ENCODE measurements around the gene NDUFB10.

NDUFB10 gene

GRCh38 chr16:1983544-1984346 is 24.4 kb downstream of the NDUFB10 start, which contains the start of gene GFER:
Gene GFER, plus strand, starts transcription at chr16:1984193. Its CDS starts 26 bp downstream, at chr16:1984219.
- peak; percentile 92 for DNase-seq (ENCODE audit: low spot score)

GRCh38 chr16:1984347-1985225 is 25.2 kb downstream of the NDUFB10 start:
- DNase-seq (ENCODE audit: low spot score): no peak

GRCh38 chr16:1985466-1986150 is 26.3 kb downstream of the NDUFB10 start:
- no peak for DNase-seq (ENCODE audit: low spot score)

GRCh38 chr16:1987198-1987597 is 27.9 kb downstream of the NDUFB10 start:
- no peak for DNase-seq (ENCODE audit: low spot score)

- DNase-seq (ENCODE audit: low spot score): no peak
Measured at GRCh38 chr16:1989209-1990100, 30.1 kb downstream of the NDUFB10 start, which contains the start of gene SYNGR3. Gene SYNGR3, plus strand, starts transcription at chr16:1989970. Its CDS starts 133 bp downstream, at chr16:1990103.

- no peak for DNase-seq (ENCODE audit: low spot score)
Measured at GRCh38 chr16:1990101-1990350, 30.7 kb downstream of the NDUFB10 start.

- DNase-seq (ENCODE audit: low spot score): no peak
Measured at GRCh38 chr16:1990351-1991134, 31.2 kb downstream of the NDUFB10 start.

GRCh38 chr16:1991135-1991551 is 31.8 kb downstream of the NDUFB10 start:
- DNase-seq (ENCODE audit: low spot score): no peak

GRCh38 chr16:1991588-1991947 is 32.2 kb downstream of the NDUFB10 start:
- no peak for DNase-seq (ENCODE audit: low spot score)

GRCh38 chr16:1991948-1992703 is 32.8 kb downstream of the NDUFB10 start:
- no peak for DNase-seq (ENCODE audit: low spot score)

- no peak for DNase-seq (ENCODE audit: low spot score)
Measured at GRCh38 chr16:1992704-1993317, 33.5 kb downstream of the NDUFB10 start.

GRCh38 chr16:1993731-1994131 is 34.4 kb downstream of the NDUFB10 start:
- DNase-seq (ENCODE audit: low spot score): no peak

GRCh38 chr16:1997494-1998359 is 38.4 kb downstream of the NDUFB10 start:
- DNase-seq (ENCODE audit: low spot score): no peak

- DNase-seq (ENCODE audit: low spot score): no peak
Measured at GRCh38 chr16:1998360-1998835, 39.1 kb downstream of the NDUFB10 start.

- no peak for DNase-seq (ENCODE audit: low spot score)
Measured at GRCh38 chr16:1998852-1999801, 39.8 kb downstream of the NDUFB10 start.

GRCh38 chr16:1999866-2000514 is 40.7 kb downstream of the NDUFB10 start:
- DNase-seq (ENCODE audit: low spot score): no peak

Measured in SK-N-DZ (cell line).